GM12878 (cell line): Measurements from ENCODE around the gene GAS2. TPM values are rescaled to one million over a fixed set of nuclear protein-coding genes. Genes with fewer than 3 reads are reported as not detected.

ENCODE experiments used
- ATAC-seq: fragments of 200-7000 bp; cut with Tn5 transposase; 3 replicates; pipeline ENCODE4 v1.9.1; 2020; ENCODE audit warnings: mild to moderate bottlenecking, moderate library complexity
- BruUV-seq: library from RNA; stranded (reverse); fragments of 400-500 nt; replicated peaks from 2 replicates; lab custom pipeline; 2021; lab: Mats Ljungman, UMichigan
- CTCF ChIA-PET: fragments of 300-600 bp; sonication (Branson Sonifier 250); formaldehyde crosslinking; extraction: SDS; loops from one replicate; lab custom pipeline; 2021; ENCODE audit warnings: inconsistent platforms; lab: Yijun Ruan, JAX
- POLR2A ChIA-PET: fragments of 350-600 bp; formaldehyde crosslinking; extraction: SDS; loops from one replicate; lab custom pipeline; 2021; ENCODE audit warnings: inconsistent platforms; lab: Charles Lee
- RAD21 ChIA-PET: fragments of 300-600 bp; sonication (Branson Sonifier 250); formaldehyde crosslinking; loops from one replicate; lab custom pipeline; 2023; ENCODE audit warnings: antibody characterized with exemption; ENCODE audit not compliant: unreplicated experiment; lab: Charles Lee
- SMC1A ChIA-PET: fragments of 300-600 bp; sonication (Branson Sonifier 250); formaldehyde crosslinking; loops from one replicate; lab custom pipeline; 2023; ENCODE audit not compliant: unreplicated experiment, uncharacterized antibody; lab: Charles Lee
- DNase-seq: peaks from one replicate; pipeline ENCODE4 v3.0.0-alpha.2; 2011; ENCODE audit warnings: low read depth, low spot score
- FAIRE-seq: peaks from 3 replicates; lab custom pipeline; 2011; peaks lifted over from hg19 to GRCh38; lab: Jason Lieb, UNC
- H2AFZ ChIP-seq: 2 replicates; pipeline ENCODE4 v1.6.0; 2011; ENCODE audit warnings: low read depth, low read length, control low read depth; ENCODE audit not compliant: control insufficient read depth
- H3K27ac ChIP-seq: 2 replicates; pipeline ENCODE4 v1.5.1; 2011; ENCODE audit warnings: control low read depth; ENCODE audit not compliant: control insufficient read depth, insufficient read depth
- H3K27me3 ChIP-seq, 2 experiments: replicated peaks in 1 of 2; 2 replicates each; pipeline versions ENCODE4 v1.6.0 to v1.6.1; 2011; ENCODE audit warnings: low read length in 1 of 2; ENCODE audit not compliant: control insufficient read depth in 2 of 2, insufficient read depth in 2 of 2
- H3K36me3 ChIP-seq, 2 experiments: 2 replicates each; pipeline ENCODE4 v1.5.1; 2011; ENCODE audit warnings: low read length in 1 of 2; ENCODE audit not compliant: control insufficient read depth in 2 of 2, insufficient read depth in 2 of 2
- H3K4me1 ChIP-seq: 2 replicates; pipeline ENCODE4 v1.6.1; 2011; ENCODE audit warnings: mild to moderate bottlenecking, low read length, moderate library complexity, mixed read lengths; ENCODE audit not compliant: control insufficient read depth, insufficient read depth
- H3K4me2 ChIP-seq: 2 replicates; pipeline ENCODE4 v1.6.0; 2011; ENCODE audit warnings: control low read depth; ENCODE audit not compliant: control insufficient read depth, insufficient read depth
- H3K4me3 ChIP-seq: fragments of 200-600 bp; sonication (generic); 2 replicates; pipeline ENCODE4 v1.5.1; 2016
- H3K79me2 ChIP-seq: 2 replicates; pipeline ENCODE4 v1.6.0; 2011; ENCODE audit warnings: low read length; ENCODE audit not compliant: control insufficient read depth, insufficient read depth
- H3K9ac ChIP-seq: 2 replicates; pipeline ENCODE4 v1.8.0; 2011; ENCODE audit warnings: low read length, control low read depth, mixed read lengths; ENCODE audit not compliant: control insufficient read depth, insufficient read depth
- H3K9me3 ChIP-seq: replicated peaks from 3 replicates; pipeline ENCODE4 v1.5.1; 2011; ENCODE audit warnings: mild to moderate bottlenecking, low read length; ENCODE audit not compliant: control insufficient read depth, insufficient read depth
- H4K20me1 ChIP-seq: 2 replicates; pipeline ENCODE4 v1.6.0; 2011; ENCODE audit not compliant: control insufficient read depth, insufficient read depth
- BACH1 ChIP-seq: fragments of 450-650 bp; IDR thresholded peaks from 2 replicates; pipeline ENCODE4 v1.6.1; 2017; ENCODE audit warnings: mild to moderate bottlenecking, borderline replicate concordance
- IKZF2 ChIP-seq, 2 experiments: fragments of 450-650 bp; IDR thresholded peaks; 2 replicates each; pipeline ENCODE4 v1.6.1; 2017; ENCODE audit warnings: mild to moderate bottlenecking in 2 of 2, moderate library complexity in 2 of 2
- NKRF ChIP-seq: fragments of 450-650 bp; conservative IDR thresholded peaks from 2 replicates; pipeline ENCODE4 v1.6.1; 2017; ENCODE audit warnings: mild to moderate bottlenecking, moderate library complexity
- ZBTB33 ChIP-seq: fragments of 450-650 bp; IDR thresholded peaks from 2 replicates; pipeline ENCODE4 v1.6.1; 2017; ENCODE audit warnings: mild to moderate bottlenecking
- WGBS: methylation state at CpG from one replicate; pipeline ENCODE4 v1.1.6; 2016; ENCODE audit warnings: low lambda C conversion rate; ENCODE audit not compliant: insufficient replicate concordance, insufficient coverage; ENCODE audit errors: missing lambda C conversion rate; 5-methylcytosine and 5-hydroxymethylcytosine counted together
- in situ Hi-C: fragments of 300-500 bp; cut with MboI; formaldehyde crosslinking; loops from 9 replicates; pipeline ENCODE4 v1.14.3; 2018; ENCODE audit warnings: mixed read lengths
- intact Hi-C: fragments of 100-400 bp; cut with micrococcal nuclease; formaldehyde crosslinking; loops from one replicate; pipeline ENCODE4 v1.14.2; 2022; ENCODE audit not compliant: unreplicated experiment
- polyA plus RNA-seq, 11 experiments: library from polyadenylated mRNA; depleted of rRNA in 4 of 11; unstranded in 6 of 11; stranded (reverse) in 5 of 11; fragments of >200 nt; fragmentation: Nextera tagmentation in 4 of 11; fragmentation: Illumina TruSeq in 1 of 11; extraction: Ambion mirVana in 4 of 11; extraction: Trizol in 1 of 11; gene quantifications; 1 replicate in 1 of 11; 2 replicates in 10 of 11; pipeline versions ENCODE4 v1.2.1 to v1.2.3, GENCODE V29; 2011 to 2016; ENCODE audit warnings: inconsistent platforms in 2 of 11, missing spikeins in 2 of 11, low read depth in 1 of 11
- total RNA-seq, 4 experiments: library from RNA; depleted of rRNA in 3 of 4; stranded (reverse); fragments of >200 nt in 3 of 4; fragmentation: Illumina TruSeq in 1 of 4; extraction: Trizol in 1 of 4; gene quantifications; 2 replicates each; pipeline versions ENCODE4 v1.2.1 to v1.2.3, GENCODE V29; 2013 to 2021

The GAS2 gene
- total and polyA plus RNA-seq, 10 of the 15 experiments (the other 5 are each of a cell fraction or from before 2014, with no cell fraction given): 16.4 to 81.4 (median 26.2) TPM

GRCh38 chr11:22680628-22681027, 14.2 kb downstream of the GAS2 start:
- intact Hi-C loops (no loop called here), in situ Hi-C loops (no loop called here)
- WGBS: 50% methylated on average over 2 of the region's 2 CpGs
- no TSS peak for BruUV-seq
- no peak overlapping the region for H2AFZ ChIP-seq
- no peaks in the 10 kb centered on the region for H3K36me3 ChIP-seq
- no peaks in the 10 kb centered on the region for H4K20me1 ChIP-seq
- H3K79me2 ChIP-seq: no peaks in the 10 kb centered on the region
- ChIA-PET RAD21 (interaction anchor here (0.7 to 10.3 kb wide), 13 partner anchors 10 to 148 kb away, joined by 3 to 111 read pairs (median 14); partner anchors contain the start of gene GAS2), CTCF (interaction anchor here (1.0 to 8.9 kb wide), 6 partner anchors 14 to 106 kb away, joined by 3 to 74 read pairs (median 6); partner anchors contain the start of gene FANCF), POLR2A (interaction anchor here (0.6 to 4.6 kb wide), 5 partner anchors 10 to 100 kb away, joined by 3 to 60 read pairs (median 4); no protein-coding TSS in a partner anchor)
- H3K4me3 ChIP-seq: no peak overlapping the region
- FAIRE-seq: no peak
- TF ChIP-seq ZBTB33 (no peak), BACH1 (peak; percentile 44; the same call in 1 of the 2 replicates), IKZF2 (IDR thresholded peaks at IDR 0.05) (peak in 1 of 2 experiments; percentile 9; a peak in 1 of 4 replicates), NKRF (0 out of 2 replicates have a peak, but pooled peaks have one; percentile 28)
- TF ChIP-seq, all 136 proteins: peak for 3
- SMC1A ChIA-PET: interaction anchor here (0.7 to 10.2 kb wide), 14 partner anchors 10 to 107 kb away, joined by 3 to 117 read pairs (median 7); partner anchors contain the start of gene GAS2
- Histone ChIP-seq H3K27ac (no peak overlapping the region), H3K9me3 (no peaks in the 10 kb centered on the region), H3K9ac (no peak overlapping the region), H3K4me1 (no peaks in the 10 kb centered on the region), H3K4me2 (no peak overlapping the region), H3K27me3 (no peaks in the 10 kb centered on the region)
- ATAC-seq: peak; percentile 50
- no peak for DNase-seq
